ENCODE measurements around the gene MTPN. TPM values are rescaled to one million over a fixed set of nuclear protein-coding genes. Genes with fewer than 3 reads are reported as not detected.

MTPN gene
- total RNA-seq, 1 donor from 2014 or later, result 142 TPM

DNA sequence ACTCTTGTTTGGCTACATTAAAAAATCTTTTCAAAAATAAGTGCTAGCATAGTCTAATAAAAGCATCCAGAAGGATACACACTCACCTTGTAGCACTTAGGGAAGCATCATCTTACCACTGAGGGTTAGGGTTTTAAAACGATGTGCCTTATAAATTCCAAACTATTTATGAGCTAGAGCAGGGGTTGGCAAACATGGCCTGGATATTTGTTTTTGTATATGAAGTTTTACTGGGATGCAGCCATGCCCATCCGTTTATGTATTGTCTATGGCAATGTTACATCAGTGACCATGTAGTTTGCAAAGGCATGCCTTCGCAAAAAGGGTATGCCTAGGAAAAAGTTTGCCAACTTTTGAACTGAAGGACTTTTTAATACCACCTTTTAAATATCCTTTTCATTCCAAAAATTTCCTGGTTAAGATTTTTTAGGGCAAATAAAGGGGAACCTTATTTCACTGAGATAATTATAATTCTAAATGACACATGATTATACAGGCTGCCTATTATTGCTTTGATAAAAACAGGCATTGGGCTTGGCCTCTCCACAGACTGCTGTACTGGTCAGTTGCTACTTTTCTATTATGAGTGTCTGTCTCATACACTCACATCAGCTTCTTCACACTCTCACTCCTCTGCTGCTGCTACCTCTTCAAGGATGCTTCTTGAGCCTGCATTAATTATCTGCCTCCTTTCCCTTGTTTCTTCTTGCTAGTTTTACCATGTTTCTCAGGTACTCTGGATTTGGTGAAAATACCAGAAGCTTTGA lies 30.7 kb downstream of the MTPN start:
- Mint-ChIP-seq H3K36me3 (ENCODE audit: low read depth) (peaks cover 6% of the 10 kb centered on the region), H3K27ac (ENCODE audit: unreplicated experiment) (no peak overlapping the region), H3K4me3 (ENCODE audit: unreplicated experiment) (no peak overlapping the region), H3K9me3 (ENCODE audit: low read depth) (no peaks in the 10 kb centered on the region), H3K27me3 (ENCODE audit: low read depth) (no peaks in the 10 kb centered on the region), H3K4me1 (ENCODE audit: low read depth) (peaks cover 14% of the 10 kb centered on the region)
- no peak for TF ChIP-seq CTCF (IDR thresholded peaks at IDR 0.05)
- no peak for DNase-seq (ENCODE audit: low spot score)

DNA sequence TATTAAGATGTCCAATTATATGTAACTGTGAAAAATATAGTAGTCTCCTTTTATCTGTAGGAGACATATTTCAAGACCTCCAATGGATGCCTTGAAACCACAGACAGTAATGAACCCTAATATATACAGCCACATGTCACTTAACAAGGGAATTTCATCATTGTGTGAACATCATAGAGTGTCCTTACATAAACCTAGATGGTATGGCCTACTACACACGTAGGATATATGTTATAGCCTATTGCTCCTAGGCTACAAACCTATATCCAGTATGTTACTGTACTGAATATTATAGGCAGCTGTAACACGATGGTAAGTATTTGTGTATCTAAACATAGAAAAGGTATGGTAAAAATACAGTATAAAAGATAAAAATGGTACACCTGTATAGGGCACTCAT lies 32.4 kb downstream of the MTPN start:
- no peaks in the 10 kb centered on the region for H3K9me3 Mint-ChIP-seq (ENCODE audit: low read depth)

DNA sequence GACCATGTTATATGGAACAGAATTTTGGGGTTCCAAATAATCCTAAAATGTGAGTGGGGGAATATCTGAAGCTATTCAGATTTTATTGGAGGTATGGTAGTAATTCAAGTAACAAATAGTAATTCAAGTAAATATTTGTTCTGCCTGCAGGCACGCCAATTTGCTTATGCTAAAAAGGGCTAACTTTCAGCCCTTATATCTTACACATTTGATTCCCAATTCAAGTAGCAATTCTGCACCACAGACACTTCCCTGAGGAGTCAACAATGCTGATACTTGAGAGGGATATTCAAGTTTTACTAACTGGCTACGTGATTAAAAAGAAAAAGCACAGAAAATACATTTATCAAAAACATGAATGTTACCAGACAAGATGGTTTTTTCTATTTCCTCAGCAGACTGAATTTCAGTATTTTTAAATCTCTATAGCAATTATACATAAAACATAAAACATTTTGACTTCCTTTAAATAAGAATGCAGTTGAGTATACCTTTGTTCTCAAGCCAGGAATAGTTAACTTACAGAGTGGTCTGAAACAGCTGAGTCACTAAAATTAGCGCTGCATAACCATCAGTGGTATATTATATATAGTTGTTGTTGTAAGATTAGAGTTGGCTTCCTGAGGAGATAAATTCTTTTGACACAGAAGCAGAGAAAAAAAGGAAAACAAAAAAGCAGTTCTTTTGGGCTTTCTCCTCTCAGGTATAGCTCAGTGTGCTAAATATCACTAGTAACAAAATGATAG lies 33.9 kb downstream of the MTPN start:
- Mint-ChIP-seq H3K4me1 (ENCODE audit: low read depth) (peaks cover 22% of the 10 kb centered on the region), H3K27ac (ENCODE audit: unreplicated experiment) (peak overlapping the region; percentile 5), H3K4me3 (ENCODE audit: unreplicated experiment) (no peak overlapping the region), H3K27me3 (ENCODE audit: low read depth) (no peaks in the 10 kb centered on the region), H3K9me3 (ENCODE audit: low read depth) (no peaks in the 10 kb centered on the region), H3K36me3 (ENCODE audit: low read depth) (no peaks in the 10 kb centered on the region)
- no peak for TF ChIP-seq CTCF (IDR thresholded peaks at IDR 0.05)
- DNase-seq (ENCODE audit: low spot score), result no peak

More for the DNA sequence above, 32.4 kb downstream of the MTPN start:
- Mint-ChIP-seq H3K4me1 (ENCODE audit: low read depth) (peaks cover 14% of the 10 kb centered on the region), H3K36me3 (ENCODE audit: low read depth) (peaks cover 4% of the 10 kb centered on the region), H3K27me3 (ENCODE audit: low read depth) (no peaks in the 10 kb centered on the region), H3K4me3 (ENCODE audit: unreplicated experiment) (no peak overlapping the region), H3K27ac (ENCODE audit: unreplicated experiment) (no peak overlapping the region)
- no peak for TF ChIP-seq CTCF (IDR thresholded peaks at IDR 0.05)
- no peak for DNase-seq (ENCODE audit: low spot score)

DNA sequence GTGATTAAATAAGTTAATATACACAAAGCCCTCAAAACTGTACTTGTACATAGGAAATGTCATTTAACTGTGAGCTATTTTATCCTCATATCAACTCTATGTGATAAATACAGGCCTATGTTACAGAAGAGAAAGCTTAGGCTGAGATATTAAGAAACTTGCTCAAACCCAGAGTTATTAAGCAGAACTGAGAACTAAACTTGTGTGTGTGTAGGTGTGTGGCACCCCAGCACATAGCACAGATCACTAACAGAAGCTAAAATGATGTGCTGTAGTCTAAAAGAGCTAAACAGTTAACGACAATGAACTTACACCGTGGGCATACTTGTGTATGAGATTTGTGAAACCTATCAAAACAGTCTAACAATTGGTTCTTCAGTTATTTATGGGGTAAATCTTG lies 34.5 kb downstream of the MTPN start:
- peaks cover 23% of the 10 kb centered on the region for H3K4me1 Mint-ChIP-seq (ENCODE audit: low read depth)
- H3K9me3 Mint-ChIP-seq (ENCODE audit: low read depth), result no peaks in the 10 kb centered on the region
- no peak overlapping the region for H3K27ac Mint-ChIP-seq (ENCODE audit: unreplicated experiment)
- no peaks in the 10 kb centered on the region for H3K36me3 Mint-ChIP-seq (ENCODE audit: low read depth)
- no peak overlapping the region for H3K4me3 Mint-ChIP-seq (ENCODE audit: unreplicated experiment)
- no peaks in the 10 kb centered on the region for H3K27me3 Mint-ChIP-seq (ENCODE audit: low read depth)
- DNase-seq (ENCODE audit: low spot score), result no peak
- TF ChIP-seq CTCF (IDR thresholded peaks at IDR 0.05), result no peak

All from chondrocyte (in vitro differentiated cells).